ENCODE data around the gene TMEM95. TPM values are rescaled to one million over a fixed set of nuclear protein-coding genes. Genes with fewer than 3 reads are reported as not detected.

Gene TMEM95
- total and polyA plus RNA-seq, 10 of the 15 experiments (the other 5 are each of a cell fraction or from before 2014, with no cell fraction given): 0.05 to 0.28 TPM; not detected in 8

DNA sequence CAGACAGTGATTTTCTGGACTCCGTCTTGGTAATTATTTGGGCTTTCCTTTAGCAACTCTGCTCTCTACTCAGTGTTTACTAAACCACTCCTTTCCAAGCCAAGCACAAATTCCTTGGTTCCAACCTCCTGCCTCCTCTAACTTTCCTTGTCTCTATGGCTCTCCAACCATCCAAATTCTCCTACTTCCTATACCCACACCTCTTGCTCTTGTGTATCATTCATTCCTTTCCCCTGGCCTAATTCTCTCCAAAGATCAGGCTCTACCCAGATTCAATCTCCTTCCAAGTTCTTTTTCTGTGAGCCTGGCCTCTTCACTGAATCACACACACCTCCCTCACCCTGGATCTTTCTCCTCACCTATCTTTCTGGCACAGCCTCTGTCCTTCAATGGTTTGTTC, 26.9 kb upstream of the TMEM95 start (continued):
- TF ChIP-seq ZBTB40 (IDR thresholded peaks at IDR 0.05; ENCODE audit: borderline replicate concordance) (no peak), E2F4 (IDR thresholded peaks at IDR 0.05; ENCODE audit: low read depth, low read length) (no peak), NR2C2 (IDR thresholded peaks at IDR 0.05; ENCODE audit: borderline replicate concordance, control insufficient read depth, insufficient read length, low read depth) (no peak), IRF4 (IDR thresholded peaks at IDR 0.05; ENCODE audit: low read depth, low read length) (no peak)

DNA sequence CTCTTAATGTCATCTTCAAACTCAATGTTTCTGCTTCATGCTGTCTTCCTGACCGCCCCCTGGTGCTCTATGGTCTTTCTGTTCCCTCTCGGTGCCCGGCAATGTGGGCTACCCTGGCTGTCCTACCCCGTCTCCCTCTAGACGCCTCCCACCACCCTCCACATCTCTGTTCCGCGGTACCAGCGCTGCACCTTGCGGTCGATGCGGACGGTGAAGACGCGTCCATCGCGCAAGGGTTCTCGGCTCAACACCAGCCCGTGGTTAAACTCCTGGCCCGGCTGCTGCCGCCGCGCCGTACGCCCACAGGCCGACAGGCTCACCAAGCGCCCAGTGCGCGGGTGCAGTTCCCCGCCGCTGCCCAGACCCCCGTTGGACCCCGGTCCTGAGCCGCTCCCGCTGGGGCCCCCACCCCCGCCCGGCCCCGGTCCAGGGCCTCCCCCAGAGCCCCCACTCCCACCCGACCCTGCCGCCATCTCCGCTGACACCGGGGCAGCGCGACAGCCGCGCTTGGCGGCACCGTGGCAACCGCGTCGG, 26.0 kb upstream of the TMEM95 start, which contains the start of gene NEURL4:
TSS of gene NEURL4 (minus strand) at position 496 of the 534 bp plus-strand sequence. CDS start at position 473, 23 bp downstream.
- H3K9me3 ChIP-seq (replicated peaks; ENCODE audit: control insufficient read depth, insufficient read depth, low read length): no peaks in the 10 kb centered on the region
- H4K20me1 ChIP-seq (ENCODE audit: control insufficient read depth, insufficient read depth): no peaks in the 10 kb centered on the region
- intact Hi-C loops (cut with micrococcal nuclease; ENCODE audit: unreplicated experiment) (loop anchor here (2.0 kb wide), 1 partner anchor 22 kb away; the partner anchor contains the start of gene EIF5A), in situ Hi-C loops (cut with MboI) (no loop called here)
- POLR2A ChIA-PET: interaction anchor here (0.9 to 3.2 kb wide), 14 partner anchors 8 to 232 kb away, joined by 3 to 31 read pairs (median 6); partner anchors contain the start of genes ACAP1, GABARAP and TMEM256
- H3K27me3 ChIP-seq (replicated peaks in 1 of 2; ENCODE audit: control insufficient read depth in 2 of 2, insufficient read depth in 2 of 2, low read length in 1 of 2): no peaks in the 10 kb centered on the region
- peak within 1 kb of the TSS; percentile 99 for H2AFZ ChIP-seq (ENCODE audit: control insufficient read depth, low read depth, low read length)
- WGBS (ENCODE audit: insufficient coverage, insufficient replicate concordance, low lambda C conversion rate, missing lambda C conversion rate): under 1% methylated on average over 44 of the region's 50 CpGs
- RAD21 ChIA-PET (ENCODE audit: unreplicated experiment): interaction anchor here (0.9 to 2.4 kb wide), 9 partner anchors 9 to 232 kb away, joined by 3 to 11 read pairs (median 6); partner anchors contain the start of genes ACADVL, DLG4, SENP3 and TMEM256
- peak within 1 kb of the TSS; percentile 97 for H3K4me2 ChIP-seq (ENCODE audit: control insufficient read depth, insufficient read depth)
- H3K4me3 ChIP-seq: peak within 1 kb of the TSS; percentile 99
- FAIRE-seq: peak; percentile 54
- peak; percentile 28 for TF ChIP-seq SIX5 (IDR thresholded peaks at IDR 0.05; ENCODE audit: low read depth, low read length, severe bottlenecking)
- 0 out of 2 replicates have a peak, but pooled peaks have one; percentile 29 for TF ChIP-seq LARP7 (IDR thresholded peaks at IDR 0.05)
- TF ChIP-seq CHD1 (IDR thresholded peaks at IDR 0.05; ENCODE audit: low read depth, low read length): 0 out of 2 replicates have a peak, but pooled peaks have one; percentile 52
- peak; percentile 21; the same call in 1 of the 2 replicates for TF ChIP-seq POLR2A (IDR thresholded peaks at IDR 0.05; ENCODE audit: low read depth, low read length)
- TF ChIP-seq YY1 (IDR thresholded peaks at IDR 0.05; ENCODE audit: low read depth, low read length): peak; percentile 92
- TF ChIP-seq NFYB (IDR thresholded peaks at IDR 0.05; ENCODE audit: insufficient read depth, low read depth, low read length): no peak
- no peak for TF ChIP-seq RELA (IDR thresholded peaks at IDR 0.05; ENCODE audit: borderline replicate concordance, partially characterized antibody)
- peak in 1 of 2 experiments; percentile 62; a peak in 2 of 3 replicates for TF ChIP-seq EGR1 (IDR thresholded peaks at IDR 0.05; ENCODE audit: borderline replicate concordance in 1 of 2, low read depth in 2 of 2, low read length in 2 of 2)
- no peak for TF ChIP-seq JUNB (IDR thresholded peaks at IDR 0.05)
- H3K79me2 ChIP-seq (ENCODE audit: control insufficient read depth, insufficient read depth, low read length): peaks cover 17% of the 10 kb centered on the region
- H3K27ac ChIP-seq (ENCODE audit: control insufficient read depth, insufficient read depth): peak within 1 kb of the TSS; percentile 94
- peak within 1 kb of the TSS; percentile 82 for H3K9ac ChIP-seq (ENCODE audit: control insufficient read depth, insufficient read depth, low read length)
- BruUV-seq (replicated peaks): no TSS peak
- DNase-seq (ENCODE audit: low read depth, low spot score): no peak
- ATAC-seq: peak; percentile 38
- H3K4me1 ChIP-seq (ENCODE audit: control insufficient read depth, insufficient read depth, low read length): peaks cover 27% of the 10 kb centered on the region
- CTCF ChIA-PET: interaction anchor here (0.8 to 7.9 kb wide), 8 partner anchors 8 to 283 kb away, joined by 3 to 49 read pairs (median 4); partner anchors contain the start of genes ACAP1 and SLC2A4
- SMC1A ChIA-PET (ENCODE audit: uncharacterized antibody, unreplicated experiment): interaction anchor here (1.0 to 2.3 kb wide), 9 partner anchors 9 to 359 kb away, joined by 3 to 18 read pairs (median 4); partner anchors contain the start of genes ACAP1, GPS2, TMEM102 and TP53
- H3K36me3 ChIP-seq (ENCODE audit: control insufficient read depth in 2 of 2, insufficient read depth in 2 of 2, low read length in 1 of 2): peaks cover 0 to 3% of the 10 kb centered on the region in 2 experiments; a peak in 2 of 4 replicates

All from GM12878 (cell line).